MM.1S (cell line): Measurements from ENCODE around the gene ARHGEF10L.

Experiments
- DNase-seq: peaks from one replicate; pipeline ENCODE4 v3.0.0-alpha.2; 2015
- H2AFZ ChIP-seq: fragments of 300-600 bp; sonication (generic); 2 replicates; pipeline ENCODE4 v1.6.0; 2016; ENCODE audit warnings: antibody characterized with exemption, low read length
- H3F3A ChIP-seq: fragments of 300-600 bp; sonication (generic); 2 replicates; pipeline ENCODE4 v1.6.1; 2016; ENCODE audit warnings: mild to moderate bottlenecking, antibody characterized with exemption, low read length, moderate library complexity, mixed read lengths; ENCODE audit not compliant: insufficient read depth
- H3K27ac ChIP-seq: fragments of 300-600 bp; sonication (generic); 2 replicates; pipeline ENCODE4 v1.5.1; 2016; ENCODE audit warnings: mild to moderate bottlenecking, low read length
- H3K27me3 ChIP-seq: fragments of 300-600 bp; sonication (generic); replicated peaks from 2 replicates; pipeline ENCODE4 v1.6.0; 2016; ENCODE audit warnings: low read length; ENCODE audit not compliant: insufficient read depth
- H3K36me3 ChIP-seq: fragments of 300-600 bp; sonication (generic); replicated peaks from 2 replicates; pipeline ENCODE4 v1.6.1; 2016; ENCODE audit warnings: mild to moderate bottlenecking, low read length, mixed read lengths; ENCODE audit not compliant: insufficient read depth
- H3K4me1 ChIP-seq: fragments of 300-600 bp; sonication (generic); 2 replicates; pipeline ENCODE4 v1.6.1; 2016; ENCODE audit warnings: low read length, mixed read lengths
- H3K4me2 ChIP-seq: fragments of 300-600 bp; sonication (generic); 2 replicates; pipeline ENCODE4 v1.6.0; 2016; ENCODE audit warnings: low read depth, low read length
- H3K4me3 ChIP-seq: fragments of 300-600 bp; sonication (generic); 2 replicates; pipeline ENCODE4 v1.5.1; 2016; ENCODE audit warnings: low read length, mixed read lengths
- H3K79me2 ChIP-seq: fragments of 300-600 bp; sonication (generic); 2 replicates; pipeline ENCODE4 v1.6.1; 2016; ENCODE audit warnings: mixed run types, low read length, mixed read lengths
- H3K9ac ChIP-seq: fragments of 300-600 bp; sonication (generic); 2 replicates; pipeline ENCODE4 v1.6.1; 2016; ENCODE audit warnings: low read length, mixed read lengths
- H3K9me2 ChIP-seq: fragments of 300-600 bp; sonication (generic); replicated peaks from 2 replicates; pipeline ENCODE4 v1.6.1; 2016; ENCODE audit warnings: mild to moderate bottlenecking, low read length, mixed read lengths; ENCODE audit not compliant: insufficient read depth
- H3K9me3 ChIP-seq: fragments of 300-600 bp; sonication (generic); replicated peaks from 2 replicates; pipeline ENCODE4 v1.6.1; 2016; ENCODE audit warnings: mild to moderate bottlenecking, low read length, mixed read lengths; ENCODE audit not compliant: insufficient read depth
- H4K20me1 ChIP-seq: fragments of 300-600 bp; sonication (generic); 2 replicates; pipeline ENCODE4 v1.6.1; 2016; ENCODE audit warnings: mild to moderate bottlenecking, low read length, moderate library complexity, mixed read lengths; ENCODE audit not compliant: insufficient read depth
- CTCF ChIP-seq: fragments of 300-600 bp; sonication (generic); IDR thresholded peaks from 2 replicates; pipeline ENCODE4 v1.5.1; 2016; ENCODE audit warnings: antibody characterized with exemption, low read length, mixed read lengths
- EZH2 ChIP-seq: fragments of 300-600 bp; sonication (generic); optimal IDR thresholded peaks from 2 replicates; pipeline ENCODE3; 2017; ENCODE audit warnings: low read depth, mild to moderate bottlenecking, antibody characterized with exemption, low read length, mixed read lengths
- EZH2phosphoT487 ChIP-seq: fragments of 300-600 bp; sonication (generic); IDR thresholded peaks from 2 replicates; pipeline ENCODE4 v1.6.1; 2018; ENCODE audit warnings: antibody characterized with exemption, low read length

The ARHGEF10L gene

GRCh38 chr1:17674726-17675500 lies 135.4 kb downstream of the ARHGEF10L start:
- Histone ChIP-seq H3K4me2 (no peak overlapping the region), H3K4me1 (no peaks in the 10 kb centered on the region), H3K9me3 (no peaks in the 10 kb centered on the region), H3F3A (no peaks in the 10 kb centered on the region), H3K79me2 (no peaks in the 10 kb centered on the region), H4K20me1 (no peaks in the 10 kb centered on the region), H3K4me3 (no peak overlapping the region), H3K27ac (no peak overlapping the region), H3K9ac (no peak overlapping the region), H3K27me3 (peaks cover 85% of the 10 kb centered on the region), H2AFZ (no peak overlapping the region), H3K36me3 (no peaks in the 10 kb centered on the region), H3K9me2 (no peaks in the 10 kb centered on the region)
- DNase-seq: no peak
- TF ChIP-seq CTCF (no peak), EZH2phosphoT487 (no peak), EZH2 (no peak)

- no peaks in the 10 kb centered on the region for H3K9me2 ChIP-seq
- H3K9ac ChIP-seq: no peak overlapping the region
- H3K4me1 ChIP-seq: no peaks in the 10 kb centered on the region
- no peak overlapping the region for H3K4me3 ChIP-seq
- H3K36me3 ChIP-seq: no peaks in the 10 kb centered on the region
- no peaks in the 10 kb centered on the region for H3K9me3 ChIP-seq
- no peaks in the 10 kb centered on the region for H3K79me2 ChIP-seq
- H2AFZ ChIP-seq: no peak overlapping the region
- no peak overlapping the region for H3K27ac ChIP-seq
- peaks cover 82% of the 10 kb centered on the region for H3K27me3 ChIP-seq
- H3K4me2 ChIP-seq: no peak overlapping the region
- TF ChIP-seq EZH2phosphoT487: no peak
- no peak for TF ChIP-seq CTCF
- no peak for TF ChIP-seq EZH2
- H3F3A ChIP-seq: no peaks in the 10 kb centered on the region
- no peaks in the 10 kb centered on the region for H4K20me1 ChIP-seq
- no peak for DNase-seq
These were observed 136.2 kb downstream of the ARHGEF10L start for GRCh38 chr1:17675744-17676143.

DNA sequence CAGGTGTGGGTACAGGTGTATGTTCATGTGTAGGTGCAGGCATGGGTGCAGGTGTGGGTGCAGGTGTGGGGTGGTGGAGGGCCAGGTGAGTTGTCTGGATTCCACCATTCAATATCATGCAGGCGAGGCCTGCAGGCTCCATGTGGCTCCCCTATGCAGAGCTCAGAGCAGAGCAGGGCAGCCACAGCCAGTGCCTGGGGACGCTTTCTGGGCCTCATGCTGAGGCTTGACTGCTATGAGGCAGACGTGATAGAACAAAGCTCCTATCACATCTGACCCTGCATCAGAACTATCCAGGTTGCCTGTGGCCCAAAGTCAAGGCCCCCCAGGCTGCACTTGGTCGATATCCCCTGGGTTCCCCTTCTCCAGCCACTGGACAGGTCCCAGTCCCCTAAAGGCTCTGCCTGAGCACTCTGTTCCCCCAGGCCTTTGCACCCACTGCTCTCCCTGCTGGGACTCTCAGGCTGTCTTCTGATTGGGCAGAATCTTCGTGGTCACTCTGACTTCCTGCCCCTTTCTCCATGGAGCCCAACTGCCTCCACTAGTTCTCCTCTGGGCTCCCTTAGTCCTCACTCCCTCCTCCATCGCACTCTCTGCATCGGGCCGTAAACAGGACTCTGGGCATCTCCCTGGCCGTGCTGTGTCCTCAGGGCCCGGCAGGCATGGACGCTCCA lies 137.0 kb downstream of the ARHGEF10L start:
- no peak overlapping the region for H3K4me3 ChIP-seq

More for the DNA sequence above, 137.0 kb downstream of the ARHGEF10L start:
- Histone ChIP-seq H3K27ac (no peak overlapping the region), H3K9ac (no peak overlapping the region), H2AFZ (no peak overlapping the region), H3K9me3 (no peaks in the 10 kb centered on the region), H3F3A (no peaks in the 10 kb centered on the region), H4K20me1 (no peaks in the 10 kb centered on the region), H3K27me3 (peaks cover 82% of the 10 kb centered on the region), H3K4me1 (no peaks in the 10 kb centered on the region), H3K4me2 (no peak overlapping the region), H3K36me3 (no peaks in the 10 kb centered on the region), H3K79me2 (no peaks in the 10 kb centered on the region), H3K9me2 (no peaks in the 10 kb centered on the region)
- TF ChIP-seq EZH2 (no peak), CTCF (no peak), EZH2phosphoT487 (no peak)
- no peak for DNase-seq
